ENCODE measurements around the gene CTSD. TPM values are rescaled to one million over a fixed set of nuclear protein-coding genes. Genes with fewer than 3 reads are reported as not detected.

Gene CTSD
- total and polyA plus RNA-seq, 2 experiments from 2014 or later: 67.1 to 251 TPM

- no peak for TF ChIP-seq ZNF462 (CRISPR knock-in tag; IDR thresholded peaks at IDR 0.05)
- no peak for TF ChIP-seq NANOG (IDR thresholded peaks at IDR 0.05; ENCODE audit: borderline replicate concordance)
- no peak for TF ChIP-seq ZNF114 (CRISPR knock-in tag; IDR thresholded peaks at IDR 0.05)
- TF ChIP-seq ZNF331 (CRISPR knock-in tag; IDR thresholded peaks at IDR 0.05; ENCODE audit: low read depth): no peak
- TF ChIP-seq CTCF (conservative IDR thresholded peaks at IDR 0.05; ENCODE audit: low read depth in 2 of 2): no peak
Observed at GRCh38 chr11:1812801-1813200, 49.1 kb upstream of the CTSD start (continued).

- H4K20me1 ChIP-seq (replicated peaks; ENCODE audit: insufficient read depth): no peaks in the 10 kb centered on the region
- H3K27ac ChIP-seq (ENCODE audit: low read depth): no peak overlapping the region
- no peak for DNase-seq (ENCODE audit: low spot score)
- H3K36me3 ChIP-seq (ENCODE audit: insufficient read depth): no peaks in the 10 kb centered on the region
- H3K4me3 ChIP-seq: no peak overlapping the region
- H3K4me2 ChIP-seq: no peak overlapping the region
- no peak for ATAC-seq
- no peak overlapping the region for H3K4me3 Mint-ChIP-seq
- no peak overlapping the region for H2AFZ ChIP-seq
- no peaks in the 10 kb centered on the region for H3K36me3 Mint-ChIP-seq (ENCODE audit: low read depth)
- H3K9me2 ChIP-seq (ENCODE audit: insufficient read depth): no peaks in the 10 kb centered on the region
- no peak overlapping the region for H3K27ac Mint-ChIP-seq
- peaks cover 14% of the 10 kb centered on the region; the same call in 2 of the 3 replicates for H3K9me3 Mint-ChIP-seq
- H3K79me2 ChIP-seq (replicated peaks; ENCODE audit: insufficient read depth): no peaks in the 10 kb centered on the region
- H3K27me3 Mint-ChIP-seq (ENCODE audit: insufficient read depth, low read depth, poor library complexity): peaks cover 4% of the 10 kb centered on the region
- H3K4me1 ChIP-seq (ENCODE audit: insufficient read depth): no peaks in the 10 kb centered on the region
- H3F3A ChIP-seq (replicated peaks; ENCODE audit: low read depth): no peaks in the 10 kb centered on the region
- H3K27me3 ChIP-seq (ENCODE audit: insufficient read depth): no peaks in the 10 kb centered on the region
- H3K4me1 Mint-ChIP-seq: no peaks in the 10 kb centered on the region
- TF ChIP-seq JUNB (IDR thresholded peaks at IDR 0.05; ENCODE audit: unreplicated experiment) (no peak), POLR2AphosphoS5 (IDR thresholded peaks at IDR 0.05; ENCODE audit: low read depth) (no peak), ZNF462 (CRISPR knock-in tag; IDR thresholded peaks at IDR 0.05) (no peak), ZNF331 (CRISPR knock-in tag; IDR thresholded peaks at IDR 0.05; ENCODE audit: low read depth) (no peak), ZNF114 (CRISPR knock-in tag; IDR thresholded peaks at IDR 0.05) (no peak)
Observed at GRCh38 chr11:1812274-1812673, 48.5 kb upstream of the CTSD start.

Measured in GM23338 (cell line).